HepG2 (cell line): ENCODE results near the gene CR2. TPM values are rescaled to one million over a fixed set of nuclear protein-coding genes. Genes with fewer than 3 reads are reported as not detected.

ENCODE experiments used
- ARID2 ChIP-seq: sonication (generic); formaldehyde crosslinking; IDR thresholded peaks from 2 replicates; pipeline ENCODE4 v1.8.1; 2022; ENCODE audit warnings: mild to moderate bottlenecking, missing genetic modification reagents, borderline replicate concordance
- BORCS8-MEF2B ChIP-seq: sonication (generic); formaldehyde crosslinking; IDR thresholded peaks from 2 replicates; pipeline ENCODE4 v1.8.0; 2022; ENCODE audit warnings: mild to moderate bottlenecking, missing genetic modification reagents
- CC2D1A ChIP-seq: sonication (generic); formaldehyde crosslinking; IDR thresholded peaks from 2 replicates; pipeline ENCODE4 v1.8.1; 2023; ENCODE audit warnings: mild to moderate bottlenecking, missing genetic modification reagents
- CHCHD3 ChIP-seq: sonication (generic); formaldehyde crosslinking; IDR thresholded peaks from 2 replicates; pipeline ENCODE4 v1.8.0; 2022; ENCODE audit warnings: mild to moderate bottlenecking, missing genetic modification reagents, moderate library complexity
- FOXJ3 ChIP-seq: sonication (generic); formaldehyde crosslinking; IDR thresholded peaks from 2 replicates; pipeline ENCODE4 v1.4.0; 2020; ENCODE audit warnings: missing genetic modification reagents, mild to moderate bottlenecking, borderline replicate concordance
- FOXO1 ChIP-seq: sonication (generic); formaldehyde crosslinking; IDR thresholded peaks from 2 replicates; pipeline ENCODE4 v1.4.0; 2020; ENCODE audit warnings: missing genetic modification reagents
- GABPA ChIP-seq, 2 experiments: IDR thresholded peaks; 2 replicates each; pipeline ENCODE4 v1.6.1; 2011 to 2016; ENCODE audit warnings: low read depth in 2 of 2, low read length in 1 of 2, missing biosample characterization in 1 of 2, missing genetic modification characterization in 1 of 2
- GABPB1 ChIP-seq: IDR thresholded peaks from 2 replicates; pipeline ENCODE4 v1.6.1; 2016; ENCODE audit warnings: mild to moderate bottlenecking, missing genetic modification reagents, moderate library complexity, missing compliant biosample characterization
- GATA4 ChIP-seq: sonication (generic); IDR thresholded peaks from 2 replicates; pipeline ENCODE4 v1.6.1; 2016; ENCODE audit warnings: antibody characterized with exemption, low read depth, borderline replicate concordance
- GFI1 ChIP-seq: sonication (generic); formaldehyde crosslinking; IDR thresholded peaks from 2 replicates; pipeline ENCODE4 v1.5.0; 2020; ENCODE audit warnings: missing genetic modification reagents, mild to moderate bottlenecking, borderline replicate concordance
- MAX ChIP-seq: IDR thresholded peaks from 2 replicates; pipeline ENCODE4 v1.6.1; 2012; ENCODE audit warnings: inconsistent platforms
- MTA1 ChIP-seq: sonication (generic); formaldehyde crosslinking; IDR thresholded peaks from 2 replicates; pipeline ENCODE4 v1.4.0; 2020; ENCODE audit warnings: missing genetic modification reagents, mild to moderate bottlenecking, borderline replicate concordance
- NFATC3 ChIP-seq: sonication (generic); formaldehyde crosslinking; IDR thresholded peaks from 2 replicates; pipeline ENCODE4 v1.5.1; 2020; ENCODE audit warnings: mild to moderate bottlenecking, missing genetic modification reagents
- PCBP2 ChIP-seq: fragments of 200-400 bp; formaldehyde crosslinking; optimal IDR thresholded peaks from 2 replicates; pipeline ENCODE3; 2018; ENCODE audit warnings: low read length, low read depth; ENCODE audit not compliant: poor library complexity, severe bottlenecking
- SMAD3 ChIP-seq: sonication (generic); formaldehyde crosslinking; IDR thresholded peaks from 2 replicates; pipeline ENCODE4 v1.4.0; 2020; ENCODE audit warnings: missing genetic modification reagents
- SOX5 ChIP-seq: IDR thresholded peaks from 2 replicates; pipeline ENCODE4 v1.6.1; 2016; ENCODE audit warnings: borderline replicate concordance
- SRY ChIP-seq: sonication (generic); formaldehyde crosslinking; IDR thresholded peaks from 2 replicates; pipeline ENCODE4 v1.8.0; 2022; ENCODE audit warnings: mild to moderate bottlenecking, missing genetic modification reagents
- YEATS4 ChIP-seq: sonication (generic); formaldehyde crosslinking; IDR thresholded peaks from 2 replicates; pipeline ENCODE4 v1.4.0; 2020; ENCODE audit warnings: missing genetic modification reagents, borderline replicate concordance
- ZNF605 ChIP-seq: sonication (generic); formaldehyde crosslinking; IDR thresholded peaks from 2 replicates; pipeline ENCODE4 v1.8.0; 2022; ENCODE audit warnings: mild to moderate bottlenecking, missing genetic modification reagents
- ZNF782 ChIP-seq: sonication (generic); formaldehyde crosslinking; IDR thresholded peaks from 2 replicates; pipeline ENCODE4 v1.4.0; 2020; ENCODE audit warnings: missing genetic modification reagents, mild to moderate bottlenecking, borderline replicate concordance
- ZSCAN5A ChIP-seq: sonication (generic); formaldehyde crosslinking; IDR thresholded peaks from 2 replicates; pipeline ENCODE4 v1.8.0; 2022; ENCODE audit warnings: mild to moderate bottlenecking, missing genetic modification reagents, borderline replicate concordance
- polyA plus RNA-seq, 8 experiments: library from polyadenylated mRNA; depleted of rRNA in 3 of 8; stranded (reverse) in 7 of 8; unstranded in 1 of 8; fragments of >200 nt; fragmentation: Illumina TruSeq in 4 of 8; extraction: Trizol in 4 of 8; gene quantifications; 2 replicates each; pipeline versions ENCODE4 v1.2.1 to v1.2.3, GENCODE V29; 2011 to 2016; ENCODE audit warnings: low read depth in 4 of 8, missing spikeins in 1 of 8, mixed read lengths in 1 of 8; ENCODE audit not compliant: insufficient read depth in 1 of 8
- total RNA-seq, 5 experiments: library from RNA; depleted of rRNA; stranded (reverse); fragments of >200 nt; fragmentation: Illumina TruSeq; extraction: Trizol; gene quantifications; 2 replicates each; pipeline ENCODE4 v1.2.3, GENCODE V29; 2016; ENCODE audit warnings: low read depth in 1 of 5
- TF ChIP-seq, protein P1 (sequence below): IDR thresholded peaks from 2 replicates; pipeline ENCODE4 v1.6.1; 2016; ENCODE audit warnings: missing compliant biosample characterization, missing genetic modification reagents, borderline replicate concordance

Gene CR2
- total and polyA plus RNA-seq, 2 of the 13 experiments (the other 11 are each of a cell fraction or from before 2014, with no cell fraction given), result not detected

DNA sequence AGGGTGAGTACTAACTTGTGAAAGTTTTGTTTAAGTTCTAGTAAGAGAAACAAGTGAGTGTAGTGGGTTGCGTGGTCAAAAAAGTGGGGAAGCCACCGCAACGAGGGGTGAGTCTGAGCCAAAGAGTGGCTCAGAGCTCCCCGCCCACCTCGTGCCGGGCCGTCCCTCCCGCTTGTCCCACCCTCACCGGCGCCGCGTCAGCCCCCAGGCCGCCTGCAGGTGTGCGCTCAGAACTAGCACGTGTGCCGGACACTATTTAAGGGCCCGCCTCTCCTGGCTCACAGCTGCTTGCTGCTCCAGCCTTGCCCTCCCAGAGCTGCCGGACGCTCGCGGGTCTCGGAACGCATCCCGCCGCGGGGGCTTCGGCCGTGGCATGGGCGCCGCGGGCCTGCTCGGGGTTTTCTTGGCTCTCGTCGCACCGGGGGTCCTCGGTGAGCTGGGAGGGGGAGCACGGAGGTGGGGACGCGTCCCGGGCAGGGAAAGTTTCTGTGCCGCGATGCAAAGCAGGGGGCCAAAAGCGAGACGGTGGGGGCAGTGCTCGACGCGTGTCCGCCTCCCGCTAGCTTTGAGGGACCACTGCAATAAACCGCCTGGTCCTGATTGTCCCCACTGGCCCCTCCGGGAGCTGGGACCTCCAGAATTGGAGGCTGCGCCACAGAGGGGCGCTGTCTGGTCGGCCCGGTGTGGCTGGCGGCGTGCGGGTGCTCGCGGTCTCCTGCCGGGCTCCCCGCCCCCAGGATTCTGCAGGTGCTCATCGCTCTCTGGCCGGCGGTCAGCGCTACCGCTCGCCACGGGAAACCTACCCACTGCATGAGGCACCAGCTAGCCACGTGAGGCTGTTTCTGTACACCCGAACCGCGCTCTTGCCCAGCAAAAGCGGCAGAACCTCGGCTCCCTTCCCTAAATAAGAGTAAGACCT is at the start of gene CR2 (continued):
- TF ChIP-seq SMAD3 (CRISPR knock-in tag) (no peak), GABPB1 (CRISPR knock-in tag) (peak; percentile 27; the same call in 1 of the 2 replicates), PCBP2 (no peak), ZNF605 (CRISPR knock-in tag) (no peak; the same call in 1 of the 2 replicates), ARID2 (CRISPR knock-in tag) (peak; percentile 57; the same call in 1 of the 2 replicates), YEATS4 (no peak), SOX5 (CRISPR knock-in tag) (no peak), ZNF782 (peak; percentile 32; the same call in 1 of the 2 replicates), GATA4 (no peak), FOXO1 (CRISPR knock-in tag) (no peak), GABPA (IDR thresholded peaks at IDR 0.05; ENCODE audit: low read depth, low read length) (no peak), GABPA (CRISPR knock-in tag; IDR thresholded peaks at IDR 0.05; ENCODE audit: low read depth) (no peak), FOXJ3 (CRISPR knock-in tag) (no peak), MTA1 (CRISPR knock-in tag) (0 out of 2 replicates have a peak, but pooled peaks have one; percentile 26), GFI1 (CRISPR knock-in tag) (no peak), ZSCAN5A (CRISPR knock-in tag) (no peak), NFATC3 (CRISPR knock-in tag) (no peak), CHCHD3 (CRISPR knock-in tag) (0 out of 2 replicates have a peak, but pooled peaks have one; percentile 19), CC2D1A (no peak), BORCS8-MEF2B (CRISPR knock-in tag) (0 out of 2 replicates have a peak, but pooled peaks have one; percentile 40), MAX (peak; percentile 42; the same call in 1 of the 2 replicates), SRY (CRISPR knock-in tag) (0 out of 2 replicates have a peak, but pooled peaks have one; percentile 36)
- TF ChIP-seq, protein P1, sequence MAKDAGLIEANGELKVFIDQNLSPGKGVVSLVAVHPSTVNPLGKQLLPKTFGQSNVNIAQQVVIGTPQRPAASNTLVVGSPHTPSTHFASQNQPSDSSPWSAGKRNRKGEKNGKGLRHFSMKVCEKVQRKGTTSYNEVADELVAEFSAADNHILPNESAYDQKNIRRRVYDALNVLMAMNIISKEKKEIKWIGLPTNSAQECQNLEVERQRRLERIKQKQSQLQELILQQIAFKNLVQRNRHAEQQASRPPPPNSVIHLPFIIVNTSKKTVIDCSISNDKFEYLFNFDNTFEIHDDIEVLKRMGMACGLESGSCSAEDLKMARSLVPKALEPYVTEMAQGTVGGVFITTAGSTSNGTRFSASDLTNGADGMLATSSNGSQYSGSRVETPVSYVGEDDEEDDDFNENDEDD (CRISPR knock-in tag), result peak; percentile 47; the same call in 1 of the 2 replicates
